Nephron (organoid): Measurements from ENCODE around the gene DENND6A.

Experiments used
- H3K27ac Mint-ChIP-seq, 3 experiments: 2 replicates each; pipeline ENCODE4 v1.8.0; 2020; ENCODE audit warnings: mixed read lengths in 3 of 3, mild to moderate bottlenecking in 2 of 3, moderate library complexity in 1 of 3
- H3K27me3 Mint-ChIP-seq: 2 replicates; pipeline ENCODE4 v1.8.0; 2021; ENCODE audit warnings: low read depth, mild to moderate bottlenecking, moderate library complexity, mixed read lengths
- H3K36me3 Mint-ChIP-seq: 2 replicates; pipeline ENCODE4 v1.8.0; 2020; ENCODE audit warnings: low read depth, mixed read lengths
- H3K4me1 Mint-ChIP-seq: 2 replicates; pipeline ENCODE4 v1.8.0; 2020; ENCODE audit warnings: mixed read lengths
- H3K4me3 Mint-ChIP-seq, 3 experiments: 2 replicates each; pipeline ENCODE4 v1.8.0; 2020; ENCODE audit warnings: mild to moderate bottlenecking in 3 of 3, mixed read lengths in 3 of 3, moderate library complexity in 2 of 3
- H3K9me3 Mint-ChIP-seq: 2 replicates; pipeline ENCODE4 v1.8.0; 2020; ENCODE audit warnings: mixed read lengths
- TF ChIP-seq, protein P1 (sequence below), 3 experiments: fragments of 200-600 bp; sonication (generic); IDR thresholded peaks; one replicate each; pipeline ENCODE4 v1.5.0; 2021; ENCODE audit warnings: antibody characterized with exemption in 3 of 3; ENCODE audit not compliant: unreplicated experiment in 3 of 3

The DENND6A gene

DNA sequence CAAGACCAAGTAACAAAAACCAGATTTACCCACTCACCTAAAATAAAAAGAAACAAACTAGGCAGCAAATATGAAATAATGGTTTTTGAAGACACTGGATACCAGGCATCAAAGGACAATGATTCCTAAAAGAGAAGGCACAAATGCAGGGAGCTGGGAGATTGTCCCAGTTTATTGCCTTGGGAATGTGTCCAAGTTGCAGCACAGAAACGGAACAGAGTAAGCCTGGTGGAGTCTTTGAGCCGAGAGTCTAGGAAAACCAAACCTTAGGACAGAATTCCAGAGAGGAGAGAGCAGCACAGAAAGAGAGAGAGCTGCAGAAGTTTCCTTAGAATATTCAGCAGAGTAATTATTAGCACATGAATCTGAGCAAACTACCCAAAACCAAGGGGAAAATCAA lies 87.9 kb downstream of the DENND6A start:
- TF ChIP-seq, protein P1, sequence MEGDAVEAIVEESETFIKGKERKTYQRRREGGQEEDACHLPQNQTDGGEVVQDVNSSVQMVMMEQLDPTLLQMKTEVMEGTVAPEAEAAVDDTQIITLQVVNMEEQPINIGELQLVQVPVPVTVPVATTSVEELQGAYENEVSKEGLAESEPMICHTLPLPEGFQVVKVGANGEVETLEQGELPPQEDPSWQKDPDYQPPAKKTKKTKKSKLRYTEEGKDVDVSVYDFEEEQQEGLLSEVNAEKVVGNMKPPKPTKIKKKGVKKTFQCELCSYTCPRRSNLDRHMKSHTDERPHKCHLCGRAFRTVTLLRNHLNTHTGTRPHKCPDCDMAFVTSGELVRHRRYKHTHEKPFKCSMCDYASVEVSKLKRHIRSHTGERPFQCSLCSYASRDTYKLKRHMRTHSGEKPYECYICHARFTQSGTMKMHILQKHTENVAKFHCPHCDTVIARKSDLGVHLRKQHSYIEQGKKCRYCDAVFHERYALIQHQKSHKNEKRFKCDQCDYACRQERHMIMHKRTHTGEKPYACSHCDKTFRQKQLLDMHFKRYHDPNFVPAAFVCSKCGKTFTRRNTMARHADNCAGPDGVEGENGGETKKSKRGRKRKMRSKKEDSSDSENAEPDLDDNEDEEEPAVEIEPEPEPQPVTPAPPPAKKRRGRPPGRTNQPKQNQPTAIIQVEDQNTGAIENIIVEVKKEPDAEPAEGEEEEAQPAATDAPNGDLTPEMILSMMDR (IDR thresholded peaks at IDR 0.05; ENCODE audit: unreplicated experiment in 3 of 3), result no peak
- H3K36me3 Mint-ChIP-seq, result peaks cover 50% of the 10 kb centered on the region
- H3K4me3 Mint-ChIP-seq, result no peak overlapping the region
- no peaks in the 10 kb centered on the region for H3K4me1 Mint-ChIP-seq
- no peaks in the 10 kb centered on the region for H3K27me3 Mint-ChIP-seq
- H3K27ac Mint-ChIP-seq, result no peak overlapping the region
- peaks cover 32% of the 10 kb centered on the region for H3K9me3 Mint-ChIP-seq

DNA sequence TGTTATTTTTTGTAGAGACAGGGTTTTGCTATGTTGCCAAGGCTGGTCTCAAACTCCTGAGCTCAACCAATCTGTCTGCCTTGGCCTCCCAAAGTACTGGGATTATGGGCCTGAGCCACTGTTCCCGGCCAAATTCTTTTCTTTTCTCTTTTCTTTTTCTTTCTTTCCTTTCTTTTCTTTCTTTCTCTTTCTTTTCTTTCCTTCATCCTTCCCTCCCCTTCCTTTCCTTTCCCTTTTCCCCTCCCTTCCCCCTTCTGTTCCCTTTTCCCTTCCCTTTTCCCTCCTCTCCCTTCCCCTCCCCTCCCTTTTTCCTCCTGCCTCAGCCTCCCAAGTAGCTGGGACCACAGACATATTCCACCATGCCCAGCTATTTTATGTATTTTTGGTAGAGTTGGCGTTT lies 92.7 kb downstream of the DENND6A start:
- H3K9me3 Mint-ChIP-seq, result peaks cover 4% of the 10 kb centered on the region
- TF ChIP-seq, protein P1 (IDR thresholded peaks at IDR 0.05; ENCODE audit: unreplicated experiment in 3 of 3), result no peak
- peak overlapping the region in 2 of 3 experiments; percentile 37 to 50 for H3K4me3 Mint-ChIP-seq
- H3K36me3 Mint-ChIP-seq, result peaks cover 13% of the 10 kb centered on the region
- no peaks in the 10 kb centered on the region for H3K27me3 Mint-ChIP-seq
- H3K27ac Mint-ChIP-seq, result no peak overlapping the region
- H3K4me1 Mint-ChIP-seq, result peaks cover 19% of the 10 kb centered on the region

DNA sequence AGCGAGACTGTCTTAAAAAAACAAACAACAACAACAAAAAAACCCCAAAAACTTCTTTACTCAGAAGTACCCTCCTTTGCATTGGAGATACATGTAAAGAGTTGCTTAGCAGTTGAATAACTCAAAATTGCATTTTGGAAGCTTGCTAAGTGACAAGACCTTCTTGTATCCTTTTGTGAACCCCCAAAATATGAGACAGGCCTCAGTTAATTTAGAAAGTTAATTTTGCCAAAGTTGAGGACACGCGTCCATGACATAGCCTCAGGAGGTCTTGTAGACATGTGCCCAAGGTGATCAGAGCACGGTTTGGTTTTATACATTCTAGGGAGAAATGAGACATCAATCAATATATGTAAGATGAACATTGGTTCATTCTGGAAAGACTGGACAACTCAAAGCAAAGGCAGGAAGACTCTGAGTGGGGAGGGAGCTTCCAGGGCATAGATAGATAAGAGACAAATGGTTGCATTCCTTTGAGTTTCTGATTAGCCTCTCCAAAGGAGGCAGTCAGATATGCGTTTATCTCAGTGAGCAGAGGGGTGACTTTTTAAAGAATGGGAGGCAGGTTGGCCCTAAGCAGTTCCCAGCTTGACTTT lies 94.0 kb downstream of the DENND6A start:
- Mint-ChIP-seq H3K27ac (peak overlapping the region; percentile 34 to 99 (median 91)), H3K36me3 (peaks cover 14% of the 10 kb centered on the region), H3K9me3 (no peaks in the 10 kb centered on the region), H3K27me3 (no peaks in the 10 kb centered on the region), H3K4me1 (peaks cover 28% of the 10 kb centered on the region), H3K4me3 (peak overlapping the region; percentile 92 to 97 (median 94))
- TF ChIP-seq, protein P1 (IDR thresholded peaks at IDR 0.05; ENCODE audit: unreplicated experiment in 3 of 3), result no peak

DNA sequence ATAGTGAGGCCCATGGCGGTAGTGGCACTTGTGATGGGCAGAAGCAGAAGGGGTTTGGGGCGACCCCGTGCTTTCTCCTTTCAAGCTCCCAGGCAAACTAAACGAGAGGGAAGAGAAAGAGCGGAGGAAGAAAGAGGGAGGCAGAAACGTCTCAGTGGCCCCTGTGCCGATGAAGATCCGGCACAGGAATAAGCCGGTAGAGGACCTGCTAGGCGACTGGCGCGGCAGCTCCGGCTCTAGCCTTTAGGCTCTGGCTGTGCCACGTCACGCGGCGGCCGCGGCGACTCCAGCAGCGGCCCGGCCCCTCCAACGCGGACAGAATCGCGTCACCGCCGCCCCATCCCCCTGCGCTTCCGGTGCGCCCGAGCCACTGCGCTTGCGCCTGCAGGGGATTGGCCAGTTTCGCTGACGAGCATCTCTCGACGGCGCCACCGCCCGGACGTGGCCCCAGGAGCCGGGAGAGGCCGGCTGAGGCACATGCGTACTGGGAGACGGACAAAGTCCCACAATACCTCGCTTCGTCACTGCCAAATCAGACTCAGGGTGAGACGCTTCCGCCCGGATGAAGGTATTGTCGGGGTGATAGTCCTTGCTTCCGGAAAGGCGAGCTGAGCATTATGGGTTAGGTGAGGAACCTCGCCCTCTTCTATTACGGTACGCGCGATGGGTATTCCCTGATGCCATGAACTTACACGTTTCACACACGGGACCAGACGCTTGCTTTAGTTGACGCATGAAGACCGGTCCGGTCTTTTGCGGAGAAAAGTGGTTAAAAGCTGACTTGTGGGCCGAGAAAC lies 95.6 kb downstream of the DENND6A start, which contains the start of gene ARF4:
ARF4 (minus strand) TSS at position 218 of the 797 bp plus-strand sequence; CDS start at position 14, 204 bp downstream.
- peaks cover 43% of the 10 kb centered on the region for H3K4me1 Mint-ChIP-seq
- TF ChIP-seq, protein P1 (IDR thresholded peaks at IDR 0.05; ENCODE audit: unreplicated experiment in 3 of 3), result peak in 1 of 3 experiments; percentile 16
- H3K27ac Mint-ChIP-seq, result peak within 1 kb of the TSS; percentile 91 to 99 (median 98)
- peak within 1 kb of the TSS; percentile 92 to 97 (median 94) for H3K4me3 Mint-ChIP-seq
- H3K36me3 Mint-ChIP-seq, result peaks cover 17% of the 10 kb centered on the region
- H3K9me3 Mint-ChIP-seq, result no peaks in the 10 kb centered on the region
- no peaks in the 10 kb centered on the region for H3K27me3 Mint-ChIP-seq

DNA sequence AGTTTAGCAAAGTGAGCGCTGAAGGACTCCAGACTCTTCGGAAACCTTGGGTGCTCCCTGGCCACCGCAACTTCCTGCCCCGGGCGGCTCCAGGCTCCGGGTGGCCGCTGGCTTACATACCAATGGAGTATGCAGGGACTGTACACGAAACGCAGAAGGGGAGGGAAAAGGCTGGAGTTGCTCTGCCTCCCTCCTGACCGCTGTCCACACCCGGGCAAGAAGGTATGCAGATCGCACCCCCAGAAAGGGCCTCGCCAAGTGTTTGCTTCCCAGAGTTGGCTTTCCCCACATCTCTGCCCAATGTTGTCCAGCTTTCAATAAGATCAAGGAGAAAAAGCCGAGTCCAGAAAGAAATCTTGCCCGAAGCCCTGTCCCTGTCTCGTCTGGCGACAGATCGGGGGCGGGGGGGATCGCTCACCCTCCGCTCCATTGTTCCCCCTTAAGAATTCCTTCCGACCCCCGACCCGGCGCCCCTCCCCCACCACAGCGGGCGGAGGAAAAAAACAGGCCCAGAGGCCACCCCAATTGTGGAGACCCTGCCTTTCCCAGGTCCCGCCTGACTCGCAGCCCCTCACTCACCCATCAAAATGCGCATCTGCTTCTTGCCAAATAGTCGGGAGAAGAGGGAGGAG lies 96.3 kb downstream of the DENND6A start:
- no peaks in the 10 kb centered on the region for H3K9me3 Mint-ChIP-seq
- TF ChIP-seq, protein P1 (IDR thresholded peaks at IDR 0.05; ENCODE audit: unreplicated experiment in 3 of 3), result no peak
- H3K27me3 Mint-ChIP-seq, result no peaks in the 10 kb centered on the region
- H3K4me3 Mint-ChIP-seq, result peak overlapping the region; percentile 92 to 97 (median 94)
- peaks cover 47% of the 10 kb centered on the region for H3K4me1 Mint-ChIP-seq
- H3K27ac Mint-ChIP-seq, result peak overlapping the region; percentile 91 to 99 (median 98)
- peaks cover 15% of the 10 kb centered on the region for H3K36me3 Mint-ChIP-seq
